GM18861 (cell line): ENCODE results near the gene PRSS53.

Experiments used
- ATAC-seq: cut with Tn5 transposase; IDR thresholded peaks from one replicate; pipeline ENCODE4 v1.9.1; 2021; ENCODE audit not compliant: unreplicated experiment

Gene PRSS53

GRCh38 chr16:31050280-31051030 is 38.3 kb downstream of the PRSS53 start:
- ATAC-seq = no peak

DNA sequence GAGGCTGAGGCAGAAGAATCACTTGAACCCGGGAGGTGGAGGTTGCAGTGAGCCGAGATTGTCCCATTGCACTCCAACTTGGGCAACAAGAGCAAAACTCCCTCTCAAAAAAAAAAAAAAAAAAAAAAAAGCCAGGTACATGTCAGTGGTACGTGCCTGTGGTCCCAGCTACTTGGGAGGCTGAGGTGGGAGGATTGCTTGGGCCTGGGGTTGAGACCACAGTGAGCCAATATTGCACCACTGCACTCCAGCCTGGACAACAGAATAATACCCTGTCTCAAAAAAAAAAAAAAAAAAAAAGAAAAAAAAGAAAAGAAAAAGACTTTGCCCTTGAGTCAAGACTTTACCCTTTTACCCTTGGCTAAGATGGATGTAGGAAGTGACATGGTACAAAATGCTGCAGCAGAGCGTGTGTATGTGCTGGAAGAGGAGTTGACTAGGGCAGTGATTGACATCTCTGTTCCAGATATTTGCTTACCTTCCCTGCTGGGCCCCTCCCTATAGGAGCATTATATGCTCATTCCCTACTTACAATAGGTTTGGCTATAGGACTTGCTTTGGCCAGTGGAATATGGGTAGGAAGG is 44.8 kb downstream of the PRSS53 start:
- no peak for ATAC-seq

DNA sequence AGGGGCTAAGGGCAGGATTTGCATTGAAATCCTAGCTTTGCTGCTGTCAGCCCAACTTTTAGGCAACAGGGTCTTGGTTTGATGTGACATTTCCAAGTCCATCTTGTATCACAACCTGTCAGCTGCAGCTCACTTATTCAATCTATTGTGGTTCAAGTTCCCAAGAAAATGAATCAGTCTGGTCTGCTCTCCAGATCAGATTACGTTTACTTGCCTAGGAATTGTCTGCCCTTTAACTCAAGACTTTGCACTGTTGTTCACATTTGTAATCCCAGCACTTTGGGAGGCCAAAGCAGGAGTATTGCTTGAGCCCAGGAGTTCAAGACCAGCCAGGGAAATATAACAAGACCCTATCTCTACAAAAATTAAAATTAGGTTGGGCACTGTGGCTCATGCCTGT is 45.4 kb downstream of the PRSS53 start:
- no peak for ATAC-seq

DNA sequence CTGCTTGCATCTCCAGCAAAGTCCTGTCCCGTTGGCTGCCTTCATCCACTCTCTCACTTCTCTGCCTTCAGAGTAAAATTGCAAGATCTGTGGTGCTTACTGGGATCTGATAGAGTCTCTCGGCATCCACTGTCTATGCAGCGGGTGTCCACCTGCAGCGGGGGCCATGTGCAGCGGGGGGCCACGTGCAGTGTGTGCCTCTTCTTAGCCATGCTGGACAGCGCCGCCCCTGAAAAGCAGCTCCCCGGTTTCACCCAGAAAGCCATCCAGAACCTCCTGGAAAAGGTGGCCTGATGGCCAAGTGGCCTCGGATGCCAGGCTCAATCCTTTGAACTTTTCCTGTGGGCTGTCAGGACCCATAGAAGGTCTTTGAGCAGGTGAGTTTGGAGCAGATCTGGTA is 45.9 kb downstream of the PRSS53 start:
- no peak for ATAC-seq

- no peak for ATAC-seq
Observed at GRCh38 chr16:31038993-31039392, 49.8 kb downstream of the PRSS53 start.

GRCh38 chr16:31036691-31037090 is 52.1 kb downstream of the PRSS53 start:
- no peak for ATAC-seq

- peak; percentile 47 for ATAC-seq
Observed at GRCh38 chr16:31033709-31034492, 54.8 kb downstream of the PRSS53 start.
